Keratinocyte (primary cell): ENCODE measurements around the gene ELANE. TPM values are rescaled to one million over a fixed set of nuclear protein-coding genes. Genes with fewer than 3 reads are reported as not detected.

ENCODE experiments used
- DNase-seq: peaks from one replicate; pipeline ENCODE4 v3.0.0-alpha.2; 2011; ENCODE audit warnings: low read depth, missing footprints, low spot score
- FAIRE-seq: peaks from 2 replicates; lab custom pipeline; 2011; peaks lifted over from hg19 to GRCh38; lab: Jason Lieb, UNC
- H2AFZ ChIP-seq: 2 replicates; pipeline ENCODE4 v1.6.0; 2012; ENCODE audit warnings: low read length, control low read depth, inconsistent platforms; ENCODE audit not compliant: control insufficient read depth
- H3K27ac ChIP-seq: 2 replicates; pipeline ENCODE4 v1.5.1; 2011; ENCODE audit warnings: low read length; ENCODE audit not compliant: control insufficient read depth, insufficient read depth
- H3K27me3 ChIP-seq: 3 replicates; pipeline ENCODE4 v1.6.0; 2011; ENCODE audit warnings: low read length; ENCODE audit not compliant: control insufficient read depth, insufficient read depth; ENCODE audit errors: extremely low read depth
- H3K36me3 ChIP-seq, 2 experiments: 2 replicates in 1 of 2; 3 replicates in 1 of 2; pipeline ENCODE4 v1.5.1; 2011; ENCODE audit warnings: low read length in 2 of 2, mild to moderate bottlenecking in 1 of 2; ENCODE audit not compliant: control insufficient read depth in 2 of 2, insufficient read depth in 2 of 2; ENCODE audit errors: extremely low read depth in 1 of 2
- H3K4me1 ChIP-seq: 3 replicates; pipeline ENCODE4 v1.5.1; 2011; ENCODE audit warnings: low read length; ENCODE audit not compliant: control insufficient read depth, insufficient read depth; ENCODE audit errors: extremely low read depth
- H3K4me2 ChIP-seq: 3 replicates; pipeline ENCODE4 v1.6.0; 2011; ENCODE audit warnings: low read depth, low read length; ENCODE audit not compliant: control insufficient read depth, insufficient read depth; ENCODE audit errors: extremely low read depth
- H3K4me3 ChIP-seq, 3 experiments: fragments of 200-600 bp in 1 of 3; sonication (generic) in 1 of 3; 2 replicates in 2 of 3; 3 replicates in 1 of 3; pipeline ENCODE4 v1.5.1; 2011 to 2016; ENCODE audit warnings: low read length in 3 of 3, mild to moderate bottlenecking in 3 of 3, control low read depth in 2 of 3, inconsistent platforms in 1 of 3, low read depth in 1 of 3, mixed read lengths in 1 of 3, mixed run types in 1 of 3, moderate library complexity in 1 of 3; ENCODE audit not compliant: control insufficient read depth in 2 of 3, insufficient read depth in 2 of 3; ENCODE audit errors: extremely low read depth in 1 of 3
- H3K79me2 ChIP-seq: 2 replicates; pipeline ENCODE4 v1.6.0; 2012; ENCODE audit warnings: low read length; ENCODE audit not compliant: control insufficient read depth, insufficient read depth
- H3K9ac ChIP-seq: 3 replicates; pipeline ENCODE4 v1.6.0; 2011; ENCODE audit warnings: low read length; ENCODE audit not compliant: control insufficient read depth, insufficient read depth; ENCODE audit errors: extremely low read depth
- H3K9me1 ChIP-seq: 3 replicates; pipeline ENCODE4 v1.6.0; 2011; ENCODE audit warnings: low read length; ENCODE audit not compliant: control insufficient read depth, insufficient read depth; ENCODE audit errors: extremely low read depth
- H3K9me3 ChIP-seq: 2 replicates; pipeline ENCODE4 v1.5.1; 2012; ENCODE audit warnings: low read depth, low read length; ENCODE audit not compliant: control insufficient read depth
- H4K20me1 ChIP-seq: 3 replicates; pipeline ENCODE4 v1.6.0; 2011; ENCODE audit warnings: low read length; ENCODE audit not compliant: control insufficient read depth, insufficient read depth; ENCODE audit errors: extremely low read depth
- CTCF ChIP-seq, 3 experiments: IDR thresholded peaks in 1 of 3; conservative IDR thresholded peaks in 1 of 3; optimal IDR thresholded peaks in 1 of 3; 2 replicates in 2 of 3; 3 replicates in 1 of 3; pipeline versions ENCODE3 to v1.5.1; 2011; ENCODE audit warnings: low read length in 3 of 3, mild to moderate bottlenecking in 3 of 3, moderate library complexity in 2 of 3, control low read depth in 1 of 3, inconsistent platforms in 1 of 3; ENCODE audit not compliant: insufficient read depth in 2 of 3; ENCODE audit errors: extremely low read depth in 1 of 3
- EZH2 ChIP-seq: IDR thresholded peaks from one replicate; pipeline ENCODE4 v1.6.1; 2012; ENCODE audit warnings: inconsistent platforms, mild to moderate bottlenecking, low read length, moderate library complexity
- dilution Hi-C: fragments of 300-500 bp; cut with MboI; formaldehyde crosslinking; loops from one replicate; pipeline ENCODE4 v1.7.0; 2020; ENCODE audit warnings: low sequenced_read_pairs; ENCODE audit not compliant: extremely low pct_ligation_motif_present
- polyA plus RNA-seq, 5 experiments: library from polyadenylated mRNA; depleted of rRNA in 3 of 5; stranded (reverse) in 3 of 5; stranded (forward) in 1 of 5; unstranded in 1 of 5; fragments of >200 nt; gene quantifications; 1 replicate in 1 of 5; 2 replicates in 3 of 5; 3 replicates in 1 of 5; pipeline versions ENCODE4 v1.2.1 to v1.2.3, GENCODE V29; 2011 to 2012; ENCODE audit warnings: missing spikeins in 2 of 5, low read depth in 1 of 5, low replicate concordance in 1 of 5
- small RNA-seq, 3 experiments: library from RNA; depleted of rRNA; stranded (forward); fragments of <200 nt; gene quantifications; one replicate each; pipeline ENCODE3, GENCODE V24; 2012; ENCODE audit warnings: low read depth in 3 of 3, low replicate concordance in 1 of 3; ENCODE audit not compliant: insufficient read length in 3 of 3

Gene ELANE
- polyA plus RNA-seq, 1 donor (not counting 4 experiments of a cell fraction or from before 2014, with no cell fraction given), result not detected

- H3K4me1 ChIP-seq, result peaks cover 6% of the 10 kb centered on the region
- TF ChIP-seq CTCF (optimal IDR thresholded peaks at IDR 0.05 in 1 of 3, IDR thresholded peaks at IDR 0.05 in 1 of 3, conservative IDR thresholded peaks at IDR 0.05 in 1 of 3; ENCODE audit: extremely low read depth in 1 of 3, insufficient read depth in 2 of 3, low read length in 3 of 3), result no peak
- TF ChIP-seq EZH2, result no peak
- H3K27me3 ChIP-seq, result no peaks in the 10 kb centered on the region
- H3K27ac ChIP-seq, result no peak overlapping the region
- no peak for FAIRE-seq
- no peak overlapping the region for H3K4me3 ChIP-seq
- H3K36me3 ChIP-seq, result peaks cover 8 to 14% of the 10 kb centered on the region in 2 experiments
- no peaks in the 10 kb centered on the region for H3K9me3 ChIP-seq
- no peak overlapping the region for H3K4me2 ChIP-seq
- no peaks in the 10 kb centered on the region for H3K9me1 ChIP-seq
- no peak overlapping the region for H2AFZ ChIP-seq
- no peak overlapping the region for H3K9ac ChIP-seq
- H3K79me2 ChIP-seq, result peaks cover 38% of the 10 kb centered on the region
- dilution Hi-C loops, result no loop called here
- H4K20me1 ChIP-seq, result peaks cover 9% of the 10 kb centered on the region
- no peak for DNase-seq
Measured at GRCh38 chr19:904545-904944, 52.4 kb downstream of the ELANE start.

Small RNA genes lying within 50 kb of the gene (small RNA-seq; reads per million reads assigned to genes)
- gene MIR3187 (0 reads per million in 3 experiments), gene RNU6-9 (0.33 to 1.3 (median 0.40) reads per million in 3 experiments)

Other genes with a start within 250 kb of the ELANE start
- 20.9 to 53.6 TPM (median 33.3 TPM) in 3 replicates for gene POLRMT, start 218.8 kb upstream of the ELANE start, polyA plus RNA-seq
- 0.05 TPM in 1 of 3 replicates, not detected in the others for gene FGF22, start 212.4 kb upstream of the ELANE start, polyA plus RNA-seq
- 8.2 to 30.0 TPM (median 14.8 TPM) in 3 replicates for gene RNF126, start 189.1 kb upstream of the ELANE start, polyA plus RNA-seq
- gene FSTL3, start 175.9 kb upstream of the ELANE start, polyA plus RNA-seq, result 54.4 to 105 TPM (median 66.0 TPM) in 3 replicates
- gene PRSS57, start 156.9 kb upstream of the ELANE start, polyA plus RNA-seq, result not detected in 3 replicates
- 0.09 to 0.46 TPM in 2 of 3 replicates, not detected in the other for gene PALM, start 143.4 kb upstream of the ELANE start, polyA plus RNA-seq
- gene MISP, start 101.2 kb upstream of the ELANE start, polyA plus RNA-seq, result 17.5 to 25.4 TPM (median 25.0 TPM) in 3 replicates
- 117 to 180 TPM (median 130 TPM) in 3 replicates for gene PTBP1, start 54.9 kb upstream of the ELANE start, polyA plus RNA-seq
- gene PLPPR3, start 30.3 kb upstream of the ELANE start, polyA plus RNA-seq, result 0.02 to 0.08 TPM in 2 of 3 replicates, not detected in the other
- not detected in 3 replicates for gene AZU1, start 24.5 kb upstream of the ELANE start, polyA plus RNA-seq
- gene PRTN3, start 11.3 kb upstream of the ELANE start, polyA plus RNA-seq, result not detected in 3 replicates
- 0.37 to 1.6 TPM (median 0.47 TPM) in 3 replicates for gene CFD, start 7.4 kb downstream of the ELANE start, polyA plus RNA-seq
- gene MED16, start 40.9 kb downstream of the ELANE start, polyA plus RNA-seq, result 9.7 to 20.3 TPM (median 12.0 TPM) in 3 replicates
- not detected in 3 replicates for gene RNU6-9, start 41.2 kb downstream of the ELANE start, polyA plus RNA-seq
- gene R3HDM4, start 60.9 kb downstream of the ELANE start, polyA plus RNA-seq, result 33.5 to 48.0 TPM (median 47.9 TPM) in 3 replicates
- not detected in 3 replicates for gene KISS1R, start 65.0 kb downstream of the ELANE start, polyA plus RNA-seq
- gene ARID3A, start 73.7 kb downstream of the ELANE start, polyA plus RNA-seq, result 2.6 to 3.4 TPM (median 3.1 TPM) in 3 replicates
- gene WDR18, start 132.0 kb downstream of the ELANE start, polyA plus RNA-seq, result 26.3 to 48.7 TPM (median 38.3 TPM) in 3 replicates
- gene GRIN3B, start 148.1 kb downstream of the ELANE start, polyA plus RNA-seq, result 0.20 to 1.9 TPM (median 0.84 TPM) in 3 replicates
- 61.5 to 136 TPM (median 88.0 TPM) in 3 replicates for gene TMEM259, start 168.8 kb downstream of the ELANE start, polyA plus RNA-seq
- not detected in 3 replicates for gene RNU6-2, start 169.2 kb downstream of the ELANE start, polyA plus RNA-seq
- gene CNN2, start 174.3 kb downstream of the ELANE start, polyA plus RNA-seq, result 105 to 495 TPM (median 136 TPM) in 3 replicates
- 7.4 to 11.0 TPM (median 7.9 TPM) in 3 replicates for gene ABCA7, start 187.8 kb downstream of the ELANE start, polyA plus RNA-seq
- gene ARHGAP45, start 214.9 kb downstream of the ELANE start, polyA plus RNA-seq, result 0.56 to 1.3 TPM (median 1.1 TPM) in 3 replicates
- 178 to 229 TPM (median 200 TPM) in 3 replicates for gene POLR2E, start 243.1 kb downstream of the ELANE start, polyA plus RNA-seq